Renal cortex interstitium (tissue), 3 donors: ENCODE measurements around the gene NDUFB2. TPM values are rescaled to one million over a fixed set of nuclear protein-coding genes. Genes with fewer than 3 reads are reported as not detected.

Experiments
- polyA plus RNA-seq, 3 donors: library from polyadenylated mRNA; unstranded; fragments of 120-200 nt; gene quantifications; one replicate each; pipeline ENCODE4 v1.2.1, GENCODE V29; 2013; ENCODE audit not compliant: insufficient read length in 3 of 3

Gene NDUFB2
- polyA plus RNA-seq, 3 donors = 145 to 193 (median 193) TPM

Other genes starting within 250 kb of the NDUFB2 start
- 100 to 1,000 TPM; 116 to 138 (median 116) TPM for gene MKRN1, start 217.2 kb upstream of the NDUFB2 start, polyA plus RNA-seq
- gene DENND2A, start 55.9 kb upstream of the NDUFB2 start, polyA plus RNA-seq = 10 to 100 TPM; 34.2 to 37.3 (median 35.4) TPM
- 10 to 100 TPM; 20.7 to 27.0 (median 23.1) TPM for gene ADCK2, start 23.8 kb upstream of the NDUFB2 start, polyA plus RNA-seq
- gene BRAF, start 228.2 kb downstream of the NDUFB2 start, polyA plus RNA-seq = 10 to 100 TPM; 20.3 to 30.1 (median 26.4) TPM